DMS 273 (cell line): ENCODE measurements around the gene TEDC1.

Experiments
- DNase-seq: peaks from one replicate; lab custom pipeline; 2025; ENCODE audit not compliant: unreplicated experiment; lab: John Stamatoyannopoulos, UW

Gene TEDC1

DNA sequence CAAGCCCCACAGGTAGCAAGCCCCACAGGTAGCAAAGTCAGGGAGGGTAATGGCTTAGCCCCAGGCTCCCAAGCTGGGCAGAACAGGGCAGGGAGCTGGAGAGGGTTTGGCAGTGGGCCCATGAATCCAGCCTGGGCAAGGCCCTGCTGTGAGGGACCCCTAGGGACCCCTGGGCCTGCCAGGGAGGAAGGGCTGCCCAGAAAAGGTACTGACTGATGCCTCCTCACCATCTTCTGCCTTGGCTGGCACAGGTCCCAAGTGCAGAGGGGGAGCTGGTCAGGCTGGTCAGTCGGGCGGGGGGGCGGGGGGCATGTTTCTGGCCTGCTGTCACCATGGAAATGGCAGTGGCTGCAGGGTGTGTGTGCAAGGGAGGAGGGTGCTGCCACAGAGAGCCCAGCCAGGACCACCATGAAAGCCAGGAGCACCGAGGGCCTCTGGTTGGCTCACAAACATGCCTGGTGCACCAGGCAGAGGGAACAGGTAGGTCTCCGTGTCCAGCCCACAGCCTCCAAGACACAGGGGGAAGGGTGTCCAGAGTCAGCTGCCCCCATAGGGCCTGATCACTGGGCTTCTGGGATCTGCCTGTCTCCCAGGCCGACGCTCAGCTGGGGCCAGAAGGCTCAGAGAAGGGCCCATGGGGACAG lies 17.9 kb upstream of the TEDC1 start:
- peak; percentile 82 for DNase-seq

DNA sequence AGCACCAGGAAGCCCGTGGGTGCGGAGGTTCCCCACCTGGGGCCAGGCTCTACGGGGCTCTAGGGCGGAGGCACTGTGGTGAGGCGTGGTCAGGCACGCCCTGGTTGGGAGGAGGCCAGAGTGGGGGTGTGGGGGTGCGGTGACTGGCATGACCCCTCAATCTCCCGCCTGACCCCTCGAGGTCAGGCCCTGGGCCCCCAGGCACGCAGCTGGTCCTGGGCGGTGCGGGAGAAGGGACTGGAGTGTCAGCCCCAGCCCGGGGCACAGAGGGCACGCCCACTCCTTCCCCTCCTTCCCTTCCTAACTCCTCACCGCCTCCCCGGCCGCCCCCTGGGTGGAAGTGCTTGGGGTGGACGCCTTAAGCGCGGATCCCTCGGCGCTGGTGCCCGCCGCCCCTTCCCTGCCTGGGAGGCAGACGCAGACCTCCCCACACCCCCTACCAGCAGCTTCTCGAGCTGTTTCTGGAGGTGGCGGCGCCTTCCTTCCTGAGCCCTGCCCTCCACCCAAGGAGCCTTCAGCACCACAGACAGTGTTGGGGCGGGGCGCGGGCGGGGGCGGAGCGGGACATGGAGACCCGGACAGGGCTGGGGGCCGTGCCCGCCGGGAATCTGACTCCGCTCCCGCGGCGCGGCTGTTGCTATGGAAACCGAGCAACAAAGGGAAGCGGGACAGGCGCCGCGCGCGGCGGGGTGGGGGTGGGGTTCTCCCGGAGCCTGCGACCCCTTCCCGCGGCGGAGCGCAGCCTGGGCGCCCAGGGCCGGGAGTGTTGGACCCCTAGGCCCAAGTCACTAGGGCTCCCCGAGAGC lies 17.2 kb upstream of the TEDC1 start:
- DNase-seq, result peak; percentile 96

DNA sequence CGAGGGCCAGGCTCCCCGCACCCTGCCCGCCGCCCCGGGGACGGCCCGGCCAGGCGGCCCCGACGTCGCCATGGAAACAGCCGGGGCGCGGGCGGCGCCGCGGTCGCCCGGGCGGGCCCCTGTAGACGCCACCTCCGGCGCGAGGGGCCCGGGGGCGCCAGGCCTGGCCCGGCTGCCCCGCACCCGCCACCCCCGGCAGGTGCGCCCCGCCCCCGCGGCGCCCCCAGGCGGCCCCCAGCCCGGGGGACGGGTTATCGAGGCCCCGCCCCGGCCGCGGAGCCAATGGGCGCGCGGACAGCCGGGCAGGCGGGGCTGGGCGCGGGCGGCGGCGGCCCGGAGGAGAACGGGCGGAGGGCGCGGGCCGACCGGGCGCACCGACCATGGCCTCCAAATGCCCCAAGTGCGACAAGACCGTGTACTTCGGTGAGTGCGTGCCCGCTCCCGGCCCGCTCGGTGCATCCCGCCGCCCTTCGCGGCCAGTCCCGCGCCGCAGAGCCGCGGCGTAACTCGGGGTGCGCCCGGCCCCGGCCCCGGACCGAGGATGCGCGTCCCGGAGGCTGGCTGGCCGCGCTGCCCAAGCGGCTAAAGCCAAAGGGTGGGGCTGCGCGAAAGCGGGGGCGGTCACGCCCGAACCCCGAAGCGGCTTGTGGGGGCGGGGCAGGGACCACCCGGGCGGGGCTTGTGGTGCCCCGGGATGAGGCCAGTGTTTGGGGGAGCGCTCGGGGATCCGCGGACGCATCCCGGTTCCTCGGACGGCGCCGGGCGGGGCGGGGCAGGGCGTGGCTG lies 16.4 kb upstream of the TEDC1 start, which contains the start of gene CRIP2:
CRIP2 (plus strand) TSS at position 339 of the 786 bp plus-strand sequence; CDS start at position 381, 42 bp downstream.
- DNase-seq, result peak; percentile 87

DNA sequence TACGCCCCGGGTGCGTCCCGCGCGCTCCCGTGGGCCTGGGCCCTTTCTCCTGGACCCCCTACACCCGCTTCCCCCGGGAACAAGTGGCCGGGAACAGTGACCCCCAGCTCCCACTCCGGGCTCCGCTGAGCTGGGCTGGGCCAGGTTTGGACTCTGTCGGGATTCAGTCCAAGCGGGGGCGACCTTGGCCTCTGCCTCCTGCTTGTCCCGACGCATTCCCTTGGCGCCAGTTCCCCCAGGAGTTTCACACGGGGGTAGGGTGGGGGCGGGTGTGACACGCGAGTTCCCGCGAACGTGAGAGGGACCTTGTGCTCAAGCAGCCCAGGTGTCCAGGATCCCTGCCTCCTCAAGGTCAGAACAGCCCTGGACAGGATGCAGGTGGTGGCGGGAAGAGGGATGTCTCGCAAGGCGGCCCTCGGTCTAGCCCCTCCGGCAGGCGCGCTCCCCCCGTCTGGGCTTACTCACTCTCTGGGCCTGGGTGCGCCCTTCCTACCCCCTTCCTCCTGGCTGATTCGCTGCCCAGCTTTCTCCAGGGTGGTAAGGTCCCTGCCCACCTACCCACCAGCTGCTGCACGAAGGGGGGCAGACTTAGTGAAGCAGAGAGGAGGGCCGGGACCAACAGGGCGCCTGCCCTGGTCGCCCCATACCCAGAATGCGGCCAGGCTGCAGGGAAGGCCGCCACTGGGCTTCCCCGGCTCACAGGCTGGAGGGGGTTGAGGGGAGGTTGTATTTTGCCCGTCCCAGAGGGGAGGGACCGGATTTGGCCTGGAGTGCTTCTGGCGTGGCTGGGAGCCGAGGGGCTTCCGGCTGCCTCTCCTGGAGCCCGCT lies 15.6 kb upstream of the TEDC1 start:
- no peak for DNase-seq

DNA sequence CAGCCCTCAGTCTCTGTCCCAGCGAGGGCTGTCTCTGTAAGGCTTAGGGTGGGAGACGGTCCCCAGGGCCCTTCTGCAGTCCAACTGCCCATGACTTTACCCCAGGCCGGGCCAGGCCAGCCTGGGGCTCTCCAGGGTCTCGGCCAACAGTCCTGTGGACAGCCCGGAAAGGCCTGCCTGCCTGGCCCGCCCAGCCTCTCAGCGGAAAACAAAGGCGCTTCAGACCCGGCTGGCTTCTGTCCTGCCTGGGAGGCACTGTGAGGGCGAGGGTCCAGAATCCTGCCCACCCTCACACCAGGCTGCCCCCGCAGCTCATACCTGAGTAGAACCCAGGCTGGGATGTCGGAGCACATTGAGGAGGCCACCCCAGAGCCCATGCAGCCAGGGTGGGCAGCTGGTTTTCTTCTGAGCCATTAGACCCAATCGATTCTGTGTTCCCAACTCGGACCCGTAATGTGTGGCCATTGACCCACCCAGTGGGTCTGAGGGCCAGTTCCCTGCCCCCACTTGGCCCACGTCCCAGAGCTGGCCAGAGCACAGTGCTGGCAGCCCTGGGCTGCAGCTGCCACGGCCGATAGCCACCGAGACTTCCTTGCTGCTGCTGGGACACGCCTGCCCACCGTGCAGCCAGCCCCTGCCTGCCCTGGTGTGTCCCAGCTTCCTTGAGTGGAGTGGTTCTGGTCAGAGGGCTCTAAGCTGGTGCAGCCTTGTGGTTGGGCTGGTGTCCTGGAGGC lies 14.8 kb upstream of the TEDC1 start:
- DNase-seq, result no peak

DNA sequence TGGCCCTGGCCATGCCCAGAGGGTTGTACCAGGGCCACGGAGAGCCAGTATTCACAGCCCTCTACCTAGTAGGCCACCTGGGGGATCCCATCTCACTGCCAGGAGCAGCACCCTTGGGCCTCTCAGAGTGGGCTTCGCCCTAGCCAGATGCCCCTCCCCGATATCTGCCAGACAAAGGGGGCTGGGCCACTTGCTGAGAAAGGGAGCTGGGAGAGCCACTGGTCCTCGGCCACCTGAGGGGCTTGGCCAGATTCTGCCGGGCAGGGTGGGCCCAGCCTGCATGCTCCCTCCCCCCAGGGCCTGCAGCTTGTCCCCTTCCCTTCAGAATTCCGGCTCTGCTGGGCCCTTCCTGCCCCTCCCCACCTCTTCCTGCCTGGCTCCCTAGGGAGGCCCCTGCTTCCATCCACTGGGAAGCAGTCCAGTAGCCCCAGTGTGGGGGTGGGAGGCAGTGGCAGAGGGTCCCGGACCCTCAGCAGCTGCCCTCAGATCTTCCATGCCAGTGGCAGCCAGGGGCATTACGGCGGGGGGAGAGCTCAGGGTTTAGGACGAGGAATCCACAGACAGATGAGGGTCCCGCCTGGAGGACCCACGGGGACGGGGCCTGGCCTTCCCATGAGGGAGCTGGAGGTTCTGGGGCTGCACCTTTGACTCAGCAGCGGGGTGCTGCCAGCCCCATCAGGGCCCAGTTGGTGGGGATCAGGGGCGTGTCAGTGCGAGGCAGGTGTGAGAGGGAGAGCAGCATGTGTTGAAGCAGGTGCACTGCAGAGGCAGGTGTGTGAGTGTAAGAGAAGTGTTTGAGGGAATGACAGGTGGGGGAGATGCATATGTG lies 14.0 kb upstream of the TEDC1 start:
- no peak for DNase-seq

DNA sequence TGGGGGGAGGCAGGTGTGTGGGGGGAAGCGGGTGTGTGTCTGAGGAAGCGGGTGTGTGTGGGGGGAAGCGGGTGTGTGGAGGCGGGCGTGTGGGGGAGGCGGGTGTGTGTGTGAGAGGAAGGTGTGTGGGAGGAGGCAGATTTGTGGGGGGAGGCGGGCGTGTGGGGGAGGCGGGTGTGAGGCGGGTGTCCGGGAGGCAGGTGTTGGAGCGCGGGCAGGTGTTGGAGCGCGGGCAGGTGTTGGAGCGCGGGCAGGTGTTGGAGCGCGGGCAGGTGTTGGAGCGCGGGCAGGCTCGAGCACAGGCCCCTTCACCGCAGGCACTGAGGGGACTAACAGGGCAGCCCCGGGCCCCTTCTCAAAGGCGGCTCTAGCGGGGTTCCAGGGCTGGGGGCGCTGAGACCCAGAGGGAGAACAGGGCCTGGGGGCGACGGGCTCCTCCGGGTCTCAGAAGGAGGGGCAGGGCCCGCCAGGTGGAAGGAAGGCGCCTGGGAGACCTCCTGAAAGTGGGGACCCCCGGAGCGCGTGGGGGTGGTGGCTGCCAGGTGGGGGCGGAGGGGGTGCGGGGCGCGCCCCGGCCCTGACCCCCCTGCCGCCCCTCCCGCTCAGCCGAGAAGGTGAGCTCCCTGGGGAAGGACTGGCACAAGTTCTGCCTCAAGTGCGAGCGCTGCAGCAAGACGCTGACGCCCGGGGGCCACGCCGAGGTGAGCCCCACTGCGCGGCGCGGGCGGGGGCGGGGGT lies 13.2 kb upstream of the TEDC1 start:
- DNase-seq, result no peak

DNA sequence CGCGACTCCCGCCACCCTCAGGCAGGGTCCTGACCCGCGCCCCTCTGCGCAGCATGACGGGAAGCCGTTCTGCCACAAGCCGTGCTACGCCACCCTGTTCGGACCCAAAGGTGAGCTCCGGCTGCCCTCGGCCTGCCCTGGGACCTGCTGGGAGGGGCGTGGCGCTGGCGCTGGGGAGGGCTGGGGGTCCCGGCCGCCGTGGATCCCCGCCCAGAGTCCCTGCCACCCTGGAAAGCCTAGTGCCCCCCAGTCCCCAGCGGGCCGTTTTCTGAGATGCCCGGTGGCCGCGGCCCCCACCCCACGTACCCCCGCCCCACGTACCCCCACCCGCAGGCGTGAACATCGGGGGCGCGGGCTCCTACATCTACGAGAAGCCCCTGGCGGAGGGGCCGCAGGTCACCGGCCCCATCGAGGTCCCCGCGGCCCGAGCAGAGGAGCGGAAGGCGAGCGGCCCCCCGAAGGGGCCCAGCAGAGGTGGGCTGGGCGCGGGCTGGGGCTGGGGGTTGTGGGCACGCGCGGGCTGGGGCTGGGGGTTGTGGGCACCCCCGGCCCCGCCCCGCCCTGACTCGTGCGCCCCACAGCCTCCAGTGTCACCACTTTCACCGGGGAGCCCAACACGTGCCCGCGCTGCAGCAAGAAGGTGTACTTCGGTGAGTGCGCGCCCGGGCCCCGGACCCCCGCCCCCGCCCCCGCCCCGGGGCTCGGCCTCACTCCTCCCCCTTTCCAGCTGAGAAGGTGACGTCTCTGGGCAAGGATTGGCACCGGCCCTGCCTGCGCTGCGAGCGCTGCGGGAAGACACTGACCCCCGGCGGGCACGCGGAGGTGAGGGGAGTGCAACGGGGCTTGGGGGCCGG lies 12.4 kb upstream of the TEDC1 start:
- no peak for DNase-seq

DNA sequence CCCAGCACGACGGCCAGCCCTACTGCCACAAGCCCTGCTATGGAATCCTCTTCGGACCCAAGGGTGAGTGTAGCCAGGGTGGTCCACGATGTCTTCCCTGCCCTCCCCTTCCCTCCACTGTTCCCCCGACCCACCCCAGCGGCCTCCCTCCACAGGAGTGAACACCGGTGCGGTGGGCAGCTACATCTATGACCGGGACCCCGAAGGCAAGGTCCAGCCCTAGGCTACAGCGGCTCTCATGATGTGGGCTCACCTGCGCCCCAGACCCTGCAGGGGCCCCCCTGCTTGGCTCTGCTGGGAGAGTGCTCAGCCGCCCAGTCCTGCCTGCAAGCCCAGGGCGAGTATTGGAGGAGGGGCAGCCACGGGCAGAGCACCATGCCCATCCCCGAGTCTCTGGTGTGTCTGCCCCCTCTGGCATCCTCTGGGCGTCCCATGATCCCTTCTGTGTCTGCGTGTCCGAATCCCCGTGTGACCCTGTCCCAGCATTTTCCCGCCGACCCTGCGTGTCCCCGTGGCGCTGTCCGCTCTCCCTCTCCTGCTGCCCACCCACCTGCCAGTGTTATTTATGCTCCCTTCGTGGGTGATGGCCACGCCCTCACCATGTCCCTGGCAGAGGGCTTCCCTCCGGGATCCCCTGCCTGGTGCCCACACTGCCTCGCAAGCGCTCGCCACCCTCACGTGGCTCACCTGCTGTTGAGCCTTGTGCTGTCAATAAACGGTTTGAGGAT lies 11.5 kb upstream of the TEDC1 start:
- DNase-seq, result peak; percentile 46

DNA sequence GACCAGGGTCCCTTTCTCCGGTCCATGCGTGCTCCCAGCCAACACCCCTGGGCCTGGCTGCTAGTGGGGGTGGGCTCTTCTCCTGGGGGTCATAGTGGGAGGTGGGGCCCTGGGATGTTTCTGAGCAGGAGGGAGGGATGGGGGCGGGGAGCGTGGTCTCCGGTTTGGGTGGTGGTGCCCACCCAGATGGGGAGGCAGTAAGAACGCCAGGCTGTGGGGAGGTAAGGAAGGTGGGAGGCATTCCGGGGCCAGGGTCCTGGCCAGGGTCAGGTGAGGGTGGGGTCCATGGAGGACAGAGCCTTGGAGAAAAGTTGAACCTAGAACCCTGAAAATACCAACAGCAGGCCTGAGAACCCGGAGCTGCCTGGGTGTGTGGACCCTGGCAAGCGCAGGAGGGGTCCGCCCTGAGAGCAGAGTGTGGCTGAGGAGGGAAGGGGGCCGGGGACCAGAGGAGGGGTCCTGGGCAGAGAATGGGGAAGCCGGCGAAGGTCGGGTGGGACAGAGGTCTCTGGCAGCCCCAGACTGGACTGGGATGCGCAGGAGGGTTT lies 10.8 kb upstream of the TEDC1 start:
- no peak for DNase-seq

DNA sequence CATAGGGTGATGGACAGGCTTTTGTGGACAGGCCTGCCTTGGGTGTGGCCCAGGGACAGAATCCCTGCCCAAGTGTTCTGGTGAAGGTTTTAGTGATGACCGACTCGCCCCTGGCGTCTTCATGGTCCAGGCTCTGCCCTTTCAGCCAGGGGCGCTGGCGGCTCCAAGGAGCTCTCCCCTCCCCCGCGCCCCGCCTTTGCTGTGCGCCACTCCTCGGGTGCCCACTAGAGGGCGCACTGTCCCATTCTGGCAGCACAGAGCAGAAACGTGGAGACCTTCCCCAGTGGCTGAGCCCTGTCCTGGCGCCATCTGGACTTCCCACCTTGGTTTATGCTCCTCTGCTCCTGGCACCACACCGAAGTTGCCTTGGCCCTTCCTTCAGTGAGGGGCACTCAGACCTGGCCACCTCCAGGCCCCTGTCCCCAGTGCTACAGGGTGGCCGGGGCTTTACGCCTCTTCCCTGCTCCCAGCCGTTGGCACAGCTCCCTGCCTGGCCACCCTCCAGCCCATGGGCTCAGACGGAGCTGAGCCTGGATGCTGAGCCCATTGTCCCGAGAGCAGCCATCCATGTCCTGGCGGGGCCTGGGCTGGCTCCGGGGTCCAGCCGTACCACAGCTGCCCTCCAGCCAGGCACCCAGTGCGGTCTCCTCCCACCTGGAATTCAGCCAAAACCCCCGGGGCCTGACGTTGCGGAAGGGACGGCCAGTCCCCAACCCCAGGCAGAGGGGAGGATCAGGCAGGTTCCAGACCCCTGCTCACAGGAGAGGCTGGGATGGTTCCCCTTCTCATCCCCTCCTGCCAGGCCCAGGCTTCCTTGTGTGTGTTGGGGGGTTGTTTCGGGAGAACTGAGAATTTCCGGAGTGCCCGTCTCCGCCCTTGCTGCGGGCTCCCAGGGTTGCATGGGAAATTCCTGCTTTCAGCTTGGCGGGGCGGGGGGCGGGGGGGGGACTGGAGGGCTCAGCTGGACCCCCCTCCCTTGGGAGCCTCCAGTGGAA lies 9.9 kb upstream of the TEDC1 start:
- peak; percentile 94 for DNase-seq

DNA sequence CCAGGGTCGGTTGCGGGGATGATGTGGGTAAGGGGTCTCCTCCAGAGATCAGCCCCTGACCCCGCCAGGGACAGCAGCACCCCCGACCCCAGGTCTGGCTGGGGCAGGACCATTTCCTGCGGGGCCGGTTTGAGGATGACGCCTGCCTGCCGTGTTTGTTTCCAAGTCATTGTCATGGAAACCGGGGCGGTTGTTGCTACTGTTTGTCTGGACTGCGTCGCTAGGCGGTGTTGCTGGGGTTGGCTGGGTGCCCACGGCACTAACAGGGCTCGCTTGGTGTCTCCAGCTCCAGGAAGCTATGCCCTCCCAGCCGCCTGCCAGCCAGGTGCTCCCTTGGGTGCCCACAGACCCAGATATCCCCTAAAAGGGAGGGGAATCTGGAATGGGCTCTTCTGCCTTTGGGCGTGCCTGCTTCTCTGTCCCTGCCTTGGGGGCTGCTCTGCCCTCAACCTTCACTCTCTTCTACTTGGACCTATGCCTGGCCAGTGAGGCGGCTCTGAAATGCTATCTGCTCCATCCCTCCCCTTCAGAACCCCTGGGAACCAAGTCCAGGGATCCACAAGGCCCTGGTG lies 9.1 kb upstream of the TEDC1 start:
- DNase-seq, result peak; percentile 95

DNA sequence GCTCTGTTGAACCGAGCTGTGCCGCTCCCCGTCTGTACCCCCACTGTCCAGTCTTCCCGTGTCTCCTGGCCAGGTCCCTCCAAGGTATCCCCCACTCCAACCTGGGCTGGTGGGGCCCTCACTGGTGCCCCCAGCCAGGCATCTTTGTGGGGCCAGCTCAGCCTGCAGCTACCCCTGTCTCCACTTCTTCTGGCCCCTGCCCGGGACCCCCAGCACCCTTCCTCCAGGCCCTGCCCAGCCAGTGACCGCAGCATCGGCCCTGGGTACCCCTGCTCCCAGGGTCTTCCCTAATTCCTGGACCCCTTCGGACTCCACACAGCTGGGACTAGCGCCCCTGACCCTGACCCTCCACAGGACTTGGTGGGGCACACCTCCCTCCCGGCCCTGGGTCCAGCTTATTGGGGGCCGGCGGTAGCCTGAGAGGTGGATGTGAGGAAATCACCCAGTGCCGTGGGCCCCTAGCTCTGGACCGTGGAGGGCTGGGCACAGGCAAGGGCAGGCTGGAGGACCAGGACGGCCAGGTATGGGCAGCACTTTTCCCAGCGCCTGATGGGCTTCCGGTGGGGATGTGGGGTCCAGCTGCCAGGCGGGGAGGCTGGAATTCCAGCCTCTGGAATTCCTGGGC lies 8.4 kb upstream of the TEDC1 start:
- no peak for DNase-seq

DNA sequence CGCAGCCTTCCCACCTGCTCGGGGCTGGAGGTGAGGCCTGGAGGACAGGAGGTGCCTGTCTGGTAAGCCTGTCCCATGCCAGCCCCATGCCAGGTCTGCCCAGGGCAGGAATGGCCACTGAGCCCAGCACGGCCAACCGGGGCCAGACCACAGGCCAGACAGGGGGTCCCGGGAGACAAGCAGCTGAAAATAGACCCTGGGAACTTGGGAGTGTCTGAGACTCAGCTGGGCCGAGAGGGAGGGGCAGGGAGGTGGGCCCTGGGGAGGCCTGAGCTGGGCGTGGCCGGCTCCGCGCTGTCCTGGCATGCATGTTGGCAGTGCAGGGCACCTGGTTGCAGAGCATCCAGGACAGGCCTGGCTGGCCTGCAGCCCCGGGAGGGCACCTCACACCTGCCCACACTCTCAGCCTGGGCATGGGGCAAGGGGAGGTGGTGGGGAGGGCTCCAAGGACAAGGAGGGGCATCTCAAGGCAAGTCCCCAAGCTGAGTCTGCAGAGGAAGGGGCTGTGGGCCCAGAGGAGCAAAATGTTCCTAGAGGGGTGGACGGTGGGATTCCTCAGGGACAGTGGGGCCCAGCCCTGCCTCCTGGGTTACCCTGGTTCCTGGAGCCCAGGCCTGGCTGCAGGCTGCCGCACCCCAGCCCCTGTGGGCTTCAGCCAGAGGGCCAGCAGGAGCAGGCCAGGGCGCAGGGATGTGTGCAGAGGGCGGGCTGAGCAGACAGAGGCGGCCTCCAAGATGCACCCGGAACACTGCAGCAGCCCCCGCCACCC lies 7.6 kb upstream of the TEDC1 start:
- DNase-seq, result no peak
